GM20431 (cell line): Measurements from ENCODE around the gene CCN5.
"Not testable (repeated sequence)": the region's sequence is repeated elsewhere in the genome, so short reads cannot be mapped to it uniquely, and the experiment has no call there.

Experiments used
- in situ Hi-C: fragments of 300-500 bp; cut with MseI, MboI; formaldehyde crosslinking; loops from one replicate; pipeline ENCODE4 v1.15.0; 2020; ENCODE audit warnings: low sequenced_read_pairs; ENCODE audit not compliant: unreplicated experiment

The CCN5 gene

DNA sequence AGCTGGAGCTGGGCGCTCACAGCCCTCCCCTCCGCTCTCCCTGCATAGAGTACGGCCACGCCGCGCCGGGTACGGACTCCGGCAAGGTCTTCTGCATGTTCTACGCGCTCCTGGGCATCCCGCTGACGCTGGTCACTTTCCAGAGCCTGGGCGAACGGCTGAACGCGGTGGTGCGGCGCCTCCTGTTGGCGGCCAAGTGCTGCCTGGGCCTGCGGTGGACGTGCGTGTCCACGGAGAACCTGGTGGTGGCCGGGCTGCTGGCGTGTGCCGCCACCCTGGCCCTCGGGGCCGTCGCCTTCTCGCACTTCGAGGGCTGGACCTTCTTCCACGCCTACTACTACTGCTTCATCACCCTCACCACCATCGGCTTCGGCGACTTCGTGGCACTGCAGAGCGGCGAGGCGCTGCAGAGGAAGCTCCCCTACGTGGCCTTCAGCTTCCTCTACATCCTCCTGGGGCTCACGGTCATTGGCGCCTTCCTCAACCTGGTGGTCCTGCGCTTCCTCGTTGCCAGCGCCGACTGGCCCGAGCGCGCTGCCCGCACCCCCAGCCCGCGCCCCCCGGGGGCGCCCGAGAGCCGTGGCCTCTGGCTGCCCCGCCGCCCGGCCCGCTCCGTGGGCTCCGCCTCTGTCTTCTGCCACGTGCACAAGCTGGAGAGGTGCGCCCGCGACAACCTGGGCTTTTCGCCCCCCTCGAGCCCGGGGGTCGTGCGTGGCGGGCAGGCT, 35.1 kb downstream of the CCN5 start:
- in situ Hi-C loops: no loop called here

DNA sequence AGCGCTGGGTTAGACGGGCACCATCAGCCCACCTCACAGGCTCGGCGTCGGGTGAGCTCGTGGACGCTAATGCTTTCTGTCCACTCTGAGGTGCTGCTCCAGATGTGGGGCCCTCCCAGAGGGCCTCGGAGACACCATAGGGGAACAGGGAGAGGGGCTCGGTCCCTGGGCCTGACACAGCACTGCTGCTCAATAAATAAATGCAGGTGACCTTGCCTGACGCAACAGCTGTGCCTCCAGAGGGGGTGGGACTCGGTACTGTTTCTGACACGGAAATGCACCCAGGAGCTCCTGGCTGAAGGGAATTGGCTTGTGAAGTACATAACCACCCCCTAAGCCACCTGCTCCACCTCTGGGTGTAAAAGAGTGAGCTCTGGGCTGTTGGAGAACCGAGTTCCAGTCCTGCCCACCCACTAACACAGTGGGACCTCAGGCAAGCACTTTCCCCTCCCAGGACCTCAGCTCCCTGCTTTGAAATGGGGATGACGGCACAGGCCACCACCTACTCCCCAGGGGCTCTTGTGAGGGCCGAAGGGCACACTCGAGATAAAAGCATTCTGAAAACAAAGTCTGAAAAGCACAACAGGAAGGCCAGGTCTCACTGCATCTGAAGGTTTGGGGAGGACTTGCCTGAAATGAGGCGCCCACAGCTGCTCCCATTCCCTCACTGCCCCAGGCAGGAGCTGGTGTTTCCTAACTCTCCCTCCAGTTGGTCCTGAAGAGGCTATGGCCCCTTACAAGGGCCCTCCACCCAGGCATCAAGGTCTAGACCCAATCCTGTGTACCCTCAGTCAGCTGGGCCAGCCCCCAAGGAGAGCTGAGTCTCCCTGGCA, 37.1 kb downstream of the CCN5 start:
- in situ Hi-C loops: no loop called here

GRCh38 chr20:44754554-44754953, 39.4 kb downstream of the CCN5 start:
- in situ Hi-C loops: no loop called here

DNA sequence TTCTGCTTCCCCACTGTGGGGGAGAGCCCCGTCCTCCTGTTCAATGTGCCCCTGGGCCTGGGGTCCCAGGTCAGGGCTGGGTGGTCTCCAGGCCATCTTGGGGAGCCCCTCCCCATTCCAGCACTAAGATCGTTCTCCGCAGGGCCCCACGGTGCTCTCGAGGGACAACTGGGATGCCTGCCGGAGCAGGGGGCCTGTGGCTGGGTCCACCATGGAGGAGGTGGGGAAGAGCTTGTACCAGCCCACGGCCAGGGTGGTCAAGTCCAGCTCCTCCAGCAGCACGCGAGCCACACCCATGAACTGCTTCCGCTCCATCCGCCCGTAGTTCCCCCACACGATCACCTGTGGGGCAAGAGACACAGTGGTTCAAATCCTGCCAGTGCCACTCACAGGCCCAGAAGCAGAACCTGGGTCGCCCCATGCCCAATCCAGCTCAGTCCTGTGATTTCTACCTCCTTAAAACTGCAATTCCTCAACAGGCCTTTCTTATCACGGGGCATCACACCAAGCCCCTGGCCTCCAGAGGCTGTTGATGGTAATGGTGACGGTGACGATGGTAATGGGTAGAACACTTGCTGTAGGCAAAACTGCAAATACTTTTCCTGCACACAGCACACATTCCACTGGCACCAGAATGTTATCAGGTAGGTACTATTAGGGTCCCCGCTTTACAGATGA, 41.0 kb downstream of the CCN5 start:
- in situ Hi-C loops: no loop called here

DNA sequence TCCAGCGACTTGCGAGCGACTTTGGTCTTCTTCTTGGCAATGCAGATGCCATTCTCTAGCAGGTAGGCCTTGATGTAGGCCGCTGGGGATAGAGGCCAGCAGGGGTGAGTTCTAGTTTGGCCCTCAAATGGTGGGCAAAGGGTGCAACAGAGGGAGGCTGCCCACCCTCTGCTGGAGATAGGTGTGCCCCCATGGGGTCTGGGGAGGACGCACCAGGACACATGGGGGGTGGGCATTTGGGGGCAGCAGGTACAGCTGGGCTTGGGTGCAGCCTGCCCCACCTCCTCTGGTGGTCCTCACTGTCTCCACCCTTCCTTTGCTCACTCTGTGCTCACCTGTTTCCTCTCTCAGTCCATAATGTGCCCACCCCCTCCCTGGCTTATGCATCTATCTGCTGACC, 41.8 kb downstream of the CCN5 start:
- in situ Hi-C loops: no loop called here

GRCh38 chr20:44758247-44759101, 43.3 kb downstream of the CCN5 start:
- in situ Hi-C loops: no loop called here

DNA sequence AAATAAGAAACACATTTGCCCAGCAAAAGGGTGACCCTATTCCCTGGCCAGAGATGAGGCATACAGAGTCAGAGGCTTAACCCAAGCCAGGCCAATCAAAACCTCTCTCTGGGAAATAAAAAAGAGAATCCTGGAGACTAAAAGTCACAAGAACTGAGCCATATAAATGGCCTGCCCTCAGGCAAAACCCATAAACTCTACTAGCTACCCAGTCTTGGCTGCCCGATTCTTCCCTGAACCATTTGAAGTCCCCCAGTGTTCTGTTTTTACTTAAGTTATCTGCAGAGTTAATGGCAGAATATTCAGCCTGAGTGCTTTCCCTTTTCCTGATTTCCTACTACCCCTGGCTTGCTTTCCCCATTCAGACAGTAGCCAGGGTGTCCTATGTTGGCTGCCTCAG, 44.4 kb downstream of the CCN5 start:
- in situ Hi-C loops: no loop called here

- in situ Hi-C loops: no loop called here
Measured at GRCh38 chr20:44761423-44761822, 46.3 kb downstream of the CCN5 start.

GRCh38 chr20:44762466-44763140, 47.4 kb downstream of the CCN5 start:
- in situ Hi-C loops: no loop called here

GRCh38 chr20:44763798-44764197, 48.6 kb downstream of the CCN5 start:
- in situ Hi-C loops: not testable (repeated sequence)

- in situ Hi-C loops: no loop called here
Measured at GRCh38 chr20:44765091-44765490, 49.9 kb downstream of the CCN5 start.

GRCh38 chr20:44765701-44766347, 50.7 kb downstream of the CCN5 start:
- in situ Hi-C loops: no loop called here

DNA sequence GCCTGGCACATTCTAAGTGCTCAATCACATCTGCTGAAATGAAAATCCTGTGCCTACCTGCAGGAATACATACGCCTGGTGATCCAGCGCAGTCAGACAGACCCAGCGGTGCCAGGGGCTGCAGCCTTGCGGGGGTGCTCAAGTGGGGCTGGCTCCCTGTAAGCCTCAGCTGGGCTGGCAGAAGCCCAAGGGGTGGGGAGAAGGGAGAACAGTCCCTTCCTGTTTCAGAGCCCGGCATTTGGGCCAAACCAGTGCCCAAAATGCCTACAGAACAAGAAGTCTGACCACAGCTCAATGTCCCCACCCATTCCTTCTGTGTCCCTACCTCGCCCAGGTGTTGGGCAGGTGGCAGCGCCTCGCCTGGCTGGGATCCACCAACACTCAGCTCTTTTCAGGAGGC, 53.1 kb downstream of the CCN5 start:
- in situ Hi-C loops: no loop called here

- in situ Hi-C loops: no loop called here
Measured at GRCh38 chr20:44768854-44769480, 53.8 kb downstream of the CCN5 start.

DNA sequence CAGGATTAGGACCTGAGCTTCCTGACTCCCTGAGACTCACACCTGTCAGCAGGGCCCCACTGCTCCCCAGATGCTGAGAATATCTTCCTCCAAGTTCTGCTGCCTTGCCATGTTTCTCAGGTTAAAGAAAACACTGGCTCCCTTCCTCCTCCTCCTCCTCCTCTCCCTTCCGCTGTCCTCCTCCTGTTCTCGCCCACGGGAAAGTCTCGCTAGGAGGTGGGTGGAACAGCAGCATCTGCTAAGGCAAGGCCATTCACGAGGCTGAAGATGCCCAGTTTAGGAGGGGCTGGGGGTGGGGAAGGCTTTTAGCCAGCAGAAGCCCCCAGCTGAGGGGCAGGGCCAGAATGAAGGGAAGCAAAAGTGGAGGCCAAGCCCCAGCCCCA, 54.3 kb downstream of the CCN5 start:
- in situ Hi-C loops: no loop called here

DNA sequence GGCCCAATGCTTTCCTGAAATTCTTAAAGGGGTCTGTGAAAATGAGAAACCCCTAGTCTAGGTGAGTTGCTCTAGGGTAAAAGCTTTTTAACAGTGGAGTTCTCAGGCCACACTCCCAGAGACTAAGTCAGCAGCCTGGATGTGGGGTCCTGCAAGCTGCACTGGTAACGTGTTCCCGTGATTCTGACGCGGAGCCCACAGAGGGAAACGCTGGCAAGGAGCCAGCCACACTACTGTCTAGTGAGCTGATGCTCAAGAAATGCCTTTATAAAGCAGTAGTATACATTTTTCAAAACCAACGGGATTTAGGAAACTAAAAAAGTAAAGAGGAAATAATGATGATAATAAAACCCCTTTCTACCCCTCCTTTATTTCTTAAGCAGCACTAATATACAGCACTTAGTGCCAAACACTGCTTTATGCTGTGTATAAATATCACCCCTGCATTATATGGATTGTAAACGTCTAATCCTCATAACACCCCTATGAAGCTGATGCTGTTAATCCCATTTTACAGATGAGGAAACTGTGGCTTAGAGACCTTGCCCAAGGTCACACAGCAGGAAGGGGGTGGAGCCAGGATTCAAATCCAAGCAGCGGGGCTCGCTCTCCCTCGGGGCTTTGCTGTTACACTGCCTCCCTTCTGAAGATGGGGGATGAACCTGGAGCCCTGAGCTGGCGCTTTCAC, 55.5 kb downstream of the CCN5 start:
- in situ Hi-C loops: no loop called here

- in situ Hi-C loops: no loop called here
Measured at GRCh38 chr20:44771172-44771535, 56.0 kb downstream of the CCN5 start.

GRCh38 chr20:44772636-44773035, 57.5 kb downstream of the CCN5 start:
- in situ Hi-C loops: no loop called here
